ENCODE data around the gene ZNHIT1.
A peak's percentile ranks its signal among the peaks of the same experiment; 100 is the strongest.

Gene ZNHIT1

DNA sequence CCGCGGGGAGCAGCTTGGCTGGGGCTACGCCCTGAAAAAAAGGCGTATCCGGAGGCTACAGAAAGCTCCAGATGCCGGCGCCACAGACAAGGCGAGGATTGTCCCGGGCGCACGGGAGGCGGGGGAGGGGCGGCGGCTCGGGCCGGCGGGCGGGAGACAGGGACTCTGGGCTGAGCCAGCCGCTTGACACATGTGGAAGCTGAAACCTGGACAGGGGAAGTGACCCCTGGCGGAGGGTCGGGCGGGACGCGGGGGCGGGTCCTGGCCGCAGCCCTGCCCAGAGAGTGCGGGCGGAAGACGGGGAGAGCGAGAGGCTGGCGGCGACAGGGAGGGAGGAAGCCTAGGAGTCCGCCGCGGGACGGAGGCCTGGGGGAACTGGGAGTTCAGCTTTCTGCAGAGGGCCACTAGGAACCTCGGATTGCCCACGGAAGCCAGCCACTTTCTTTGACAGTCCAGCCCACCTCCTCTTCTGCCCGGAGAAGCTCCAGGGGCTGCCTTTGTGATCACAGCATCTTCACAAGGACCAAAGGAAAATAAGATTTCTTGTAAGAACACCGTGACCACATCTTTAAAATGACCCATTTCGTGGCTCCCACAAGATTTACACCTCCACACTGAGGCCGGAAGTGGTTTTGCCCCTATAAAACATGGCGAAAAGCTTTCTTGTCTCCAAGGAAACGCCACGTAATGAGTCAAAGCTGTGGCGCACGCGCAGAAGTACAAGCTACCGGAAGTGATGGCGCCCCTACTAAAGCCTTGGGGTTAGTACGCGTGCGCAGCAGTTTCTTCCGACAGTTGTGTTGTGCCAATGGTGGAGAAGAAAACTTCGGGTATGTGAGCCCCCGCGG, at the start of gene ZNHIT1, which contains the start of gene PLOD3:
Gene ZNHIT1, plus strand, starts transcription at position 778 of the 848 bp plus-strand sequence. Its CDS starts 31 bp downstream, at position 809.
Gene PLOD3, minus strand, starts transcription at position 194 of the 848 bp plus-strand sequence. CDS start 307 bp downstream, outside the sequence.
- DNase-seq (ENCODE audit: low read depth), result peak; percentile 86

DNA sequence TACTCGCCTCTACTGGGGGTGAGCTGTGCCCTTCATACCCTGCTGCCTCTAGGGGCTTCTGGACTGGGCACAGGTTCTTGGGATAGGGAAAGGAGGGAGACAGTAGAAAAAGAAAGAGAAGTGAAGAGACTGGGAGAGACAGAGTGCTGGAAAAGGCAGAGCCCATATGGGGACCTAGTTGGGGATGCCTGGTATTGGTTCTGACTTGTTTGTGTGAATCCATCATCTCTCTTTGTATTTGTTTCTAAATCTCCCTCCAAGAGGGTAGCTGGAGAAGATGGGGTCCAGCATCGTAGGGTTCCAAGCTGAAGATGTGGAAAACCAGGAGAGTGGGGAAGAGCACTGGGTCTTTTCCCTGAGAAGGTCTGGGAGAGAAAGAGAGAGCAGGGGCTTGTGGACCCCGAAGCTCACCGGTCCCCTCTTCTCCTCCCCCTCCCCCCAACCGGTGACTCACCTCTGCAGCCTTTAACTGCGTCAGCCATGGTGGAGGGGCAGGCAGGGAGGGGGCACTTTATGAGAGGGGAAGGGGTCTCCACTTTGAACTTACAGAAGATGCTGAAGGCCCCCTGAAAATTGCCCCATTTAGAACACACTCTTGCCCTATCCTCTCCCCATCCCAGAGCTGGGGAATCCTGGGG, 49.4 kb upstream of the ZNHIT1 start:
- no peak for DNase-seq (ENCODE audit: low read depth)

DNA sequence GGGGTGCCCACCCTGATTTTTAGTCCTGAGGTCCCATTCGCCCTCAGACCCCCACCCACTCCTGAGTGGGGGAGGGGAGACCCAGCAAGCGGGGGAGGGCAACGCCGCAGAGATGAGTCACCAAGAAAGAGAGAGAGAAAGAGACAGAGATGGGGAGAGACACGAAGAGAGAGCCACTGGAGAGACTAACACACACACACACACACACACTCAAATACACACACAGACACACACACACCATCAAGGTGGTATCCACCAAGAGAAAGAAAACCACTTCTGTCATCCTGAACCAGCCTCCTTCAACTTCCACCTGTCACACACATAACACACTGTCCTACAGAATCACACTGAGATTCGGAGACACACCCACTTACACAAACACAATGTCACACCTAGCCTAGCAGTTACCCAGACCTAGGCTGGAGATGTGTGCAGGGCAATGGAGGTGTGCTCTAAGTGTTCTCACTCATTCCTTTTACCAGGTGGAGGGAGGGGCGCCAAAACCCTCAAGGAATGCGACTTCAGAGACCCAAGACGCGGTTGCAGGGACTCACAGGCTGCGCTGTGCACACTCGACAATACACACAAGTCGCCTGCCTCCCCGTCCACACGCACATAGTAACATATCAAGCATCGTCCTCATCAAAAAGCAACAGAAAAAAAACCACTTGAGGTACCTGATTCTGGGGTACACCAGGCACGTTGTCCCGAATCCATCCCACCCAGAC, 48.7 kb upstream of the ZNHIT1 start:
- DNase-seq (ENCODE audit: low read depth), result no peak

DNA sequence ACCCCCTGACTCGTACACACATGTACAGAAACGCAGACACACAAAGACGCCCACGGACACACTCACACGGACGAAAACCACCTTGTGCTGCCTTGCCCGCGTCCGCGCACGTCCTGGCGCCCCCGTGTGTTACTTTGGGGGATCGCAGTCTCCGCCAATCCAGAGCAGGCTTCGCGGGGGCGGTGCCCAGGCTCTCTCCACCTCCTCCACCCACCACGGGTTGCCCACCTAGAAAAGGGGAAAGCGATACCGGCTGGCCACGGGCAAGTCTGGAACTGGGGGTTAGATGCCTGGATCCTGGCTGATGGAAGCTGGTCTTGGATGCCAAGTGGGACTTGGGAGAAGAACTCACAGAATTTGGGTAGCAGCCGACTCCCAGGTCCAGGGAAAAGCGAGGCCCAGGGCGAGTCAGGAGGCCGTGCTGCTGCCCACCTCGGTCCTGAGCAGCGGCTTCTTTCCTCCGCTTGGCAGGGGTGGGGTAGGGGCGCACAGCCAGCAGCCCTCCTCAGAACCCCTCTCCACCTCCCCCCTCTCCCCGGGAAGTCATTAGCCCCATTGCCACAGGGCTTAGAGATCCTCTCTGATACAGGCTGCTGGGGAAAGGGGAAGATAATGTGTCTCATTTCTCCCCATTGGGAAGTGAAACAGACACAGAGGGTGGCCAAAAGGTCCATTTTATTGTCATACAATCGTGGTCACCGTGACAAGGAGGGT, 48.0 kb upstream of the ZNHIT1 start:
- no peak for DNase-seq (ENCODE audit: low read depth)

DNA sequence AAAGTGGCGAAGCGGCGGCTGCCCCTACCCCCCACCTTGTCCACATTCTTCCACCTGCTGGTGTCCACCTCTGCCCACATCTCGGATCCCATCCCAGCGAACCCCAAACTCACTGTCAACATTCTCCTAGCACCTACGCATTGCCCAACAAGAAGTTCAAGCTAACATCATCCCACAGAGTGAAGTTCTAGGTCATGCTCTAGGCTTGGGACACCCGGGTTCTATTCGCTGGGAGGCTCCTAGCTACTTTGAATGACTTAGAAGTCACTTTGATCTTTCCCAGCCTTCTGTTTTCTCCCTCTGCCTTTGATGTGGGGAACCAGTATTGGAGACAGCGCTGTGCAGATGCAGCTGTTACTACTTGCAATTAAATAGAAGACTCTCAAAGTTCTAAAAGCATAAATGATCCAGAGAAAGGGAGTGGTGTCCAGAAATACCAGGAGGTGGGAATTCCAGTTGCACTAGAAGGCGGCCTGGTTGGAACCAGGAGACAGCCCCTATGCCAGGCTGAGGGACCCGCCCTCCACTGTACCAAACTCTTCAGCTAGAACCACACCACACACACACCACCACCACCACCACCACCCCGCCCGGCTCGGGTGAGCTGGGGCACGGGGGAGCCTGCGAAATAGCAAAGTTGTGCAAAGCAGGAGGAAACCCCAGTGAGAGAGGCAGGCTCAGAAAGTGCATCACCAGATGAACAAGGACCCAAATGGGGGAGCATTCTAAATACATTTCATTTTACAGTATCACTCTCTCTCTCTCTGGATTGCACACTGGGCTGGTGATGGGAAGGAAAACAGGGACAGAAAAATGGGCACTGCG, 47.1 kb upstream of the ZNHIT1 start:
- DNase-seq (ENCODE audit: low read depth), result no peak

DNA sequence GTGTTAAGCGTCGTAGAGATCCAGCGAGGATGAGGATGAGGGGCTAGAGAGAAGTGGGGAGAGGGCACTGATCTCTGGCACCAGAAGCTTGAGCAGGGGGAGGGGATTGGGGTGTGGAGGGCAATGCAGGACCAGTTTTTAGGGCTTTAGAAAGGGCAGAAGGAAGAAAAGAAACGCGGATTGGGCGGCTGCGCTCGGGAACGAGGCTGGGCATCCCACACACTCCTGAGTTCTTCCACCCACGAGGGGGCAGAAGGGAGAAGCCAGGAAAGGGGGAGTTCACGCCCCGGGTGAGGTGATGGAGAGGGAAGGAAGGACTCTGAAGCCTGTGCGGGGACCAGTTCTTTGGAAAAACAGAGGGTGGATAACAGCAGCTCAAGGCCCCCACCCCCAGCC, 46.5 kb upstream of the ZNHIT1 start:
- DNase-seq (ENCODE audit: low read depth), result no peak

DNA sequence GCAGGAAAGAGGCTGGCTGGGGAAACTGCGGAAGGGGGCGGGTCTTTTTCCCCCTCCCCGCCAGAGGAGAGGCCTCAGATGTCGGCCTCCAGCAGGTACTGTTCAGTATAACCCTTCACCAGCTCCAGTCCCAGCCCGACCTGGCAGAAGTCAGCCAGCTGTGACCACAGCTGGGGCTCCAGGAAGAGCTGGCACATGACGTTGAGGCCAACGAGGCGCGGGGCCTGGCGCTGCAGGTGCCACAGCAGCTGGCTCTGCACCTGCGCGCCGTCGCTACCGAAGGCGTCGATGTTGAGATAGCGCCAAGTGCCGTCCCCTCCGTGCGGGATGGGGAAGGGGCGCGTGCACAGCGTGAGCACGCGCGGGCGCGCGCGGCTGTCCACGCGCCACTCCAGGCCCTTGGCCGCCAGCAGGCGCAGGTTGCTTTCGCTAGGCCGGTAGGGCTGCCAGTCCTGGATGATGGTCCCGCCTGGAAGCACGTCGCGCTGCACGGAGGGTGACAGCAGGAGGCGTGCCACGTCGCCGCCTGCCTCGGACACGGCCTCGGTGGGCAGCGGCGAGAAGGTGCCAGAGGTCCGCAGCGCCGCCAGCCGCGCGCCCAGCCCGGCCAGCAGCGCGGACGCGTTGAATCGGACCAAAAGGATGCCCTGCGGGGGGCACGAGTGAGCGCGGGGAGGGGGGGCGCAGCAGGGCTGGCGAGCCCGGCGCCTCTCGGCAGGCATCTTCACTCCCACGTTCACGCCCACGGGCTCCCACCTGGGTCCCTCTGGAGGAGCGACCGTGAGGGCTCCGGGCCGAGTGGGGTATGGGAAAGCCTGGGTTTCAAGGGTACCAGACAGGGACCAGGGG, 45.7 kb upstream of the ZNHIT1 start:
- DNase-seq (ENCODE audit: low read depth), result no peak

DNA sequence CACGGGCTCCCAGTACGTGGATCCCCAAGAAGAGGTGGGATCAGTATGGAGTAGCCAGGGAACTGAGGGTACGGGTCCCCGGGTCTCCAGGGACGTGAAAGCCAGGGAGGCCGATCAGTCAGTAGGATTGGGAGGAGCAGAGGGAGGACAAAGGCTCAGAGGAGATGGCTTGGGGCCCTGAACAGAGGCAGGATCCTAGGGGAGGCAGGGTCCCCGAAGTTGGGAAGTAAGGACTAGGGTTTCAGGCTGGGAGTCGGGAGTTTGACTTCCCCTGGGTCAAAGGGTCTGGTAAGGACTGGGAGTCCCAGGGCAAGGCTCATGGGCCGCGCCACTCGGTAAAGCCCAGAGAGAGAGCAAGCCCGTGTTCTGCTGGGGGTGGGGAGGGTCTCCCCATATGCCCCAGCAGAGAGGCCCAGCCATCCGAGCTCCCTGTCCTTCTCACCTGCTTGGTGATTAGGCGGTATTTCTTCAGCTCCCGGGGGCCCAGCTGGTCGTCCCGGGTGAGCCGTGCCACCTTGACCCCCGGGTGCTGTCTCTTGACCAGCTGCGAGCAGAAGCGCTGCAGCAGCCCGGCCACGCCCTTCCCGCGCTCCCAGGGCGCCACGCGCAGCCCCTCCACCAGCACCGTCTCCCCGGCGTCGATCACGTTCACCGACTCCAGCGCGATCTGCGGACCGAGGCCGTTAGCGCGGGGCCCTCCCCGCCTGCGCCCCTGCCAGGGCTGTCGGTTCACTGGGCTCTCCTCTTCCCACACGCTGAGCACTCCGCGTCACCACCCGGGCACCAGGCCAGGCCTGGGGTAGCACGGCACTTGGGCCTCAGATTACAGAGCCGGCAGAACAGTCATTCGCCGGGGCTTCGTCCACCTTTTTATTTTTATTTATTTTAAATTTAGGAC, 44.9 kb upstream of the ZNHIT1 start:
- DNase-seq (ENCODE audit: low read depth), result no peak

DNA sequence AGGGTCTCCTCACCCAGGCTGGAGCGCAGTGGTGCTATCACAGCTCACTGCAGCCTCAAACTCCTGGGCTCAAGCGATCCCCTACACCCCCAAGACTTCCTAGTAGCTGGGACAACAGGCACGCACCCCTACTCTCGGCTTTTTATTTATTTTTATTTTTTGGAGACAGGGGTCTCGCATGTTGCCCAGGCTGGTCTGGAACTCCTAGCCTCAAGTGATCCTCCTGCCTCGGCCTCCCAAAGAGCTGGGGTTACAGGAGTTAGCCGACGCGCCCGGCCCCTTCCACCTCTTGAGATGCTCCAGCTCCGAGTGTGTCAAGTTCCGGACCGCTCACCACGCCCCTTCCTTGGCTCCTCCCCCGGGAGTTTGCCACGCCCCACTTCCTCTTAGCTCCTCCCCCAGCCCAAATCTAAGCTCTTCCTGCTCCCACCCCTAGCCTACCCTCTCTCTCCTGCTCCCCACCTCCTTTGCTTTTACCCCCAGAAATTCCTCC, 44.2 kb upstream of the ZNHIT1 start:
- DNase-seq (ENCODE audit: low read depth), result no peak

DNA sequence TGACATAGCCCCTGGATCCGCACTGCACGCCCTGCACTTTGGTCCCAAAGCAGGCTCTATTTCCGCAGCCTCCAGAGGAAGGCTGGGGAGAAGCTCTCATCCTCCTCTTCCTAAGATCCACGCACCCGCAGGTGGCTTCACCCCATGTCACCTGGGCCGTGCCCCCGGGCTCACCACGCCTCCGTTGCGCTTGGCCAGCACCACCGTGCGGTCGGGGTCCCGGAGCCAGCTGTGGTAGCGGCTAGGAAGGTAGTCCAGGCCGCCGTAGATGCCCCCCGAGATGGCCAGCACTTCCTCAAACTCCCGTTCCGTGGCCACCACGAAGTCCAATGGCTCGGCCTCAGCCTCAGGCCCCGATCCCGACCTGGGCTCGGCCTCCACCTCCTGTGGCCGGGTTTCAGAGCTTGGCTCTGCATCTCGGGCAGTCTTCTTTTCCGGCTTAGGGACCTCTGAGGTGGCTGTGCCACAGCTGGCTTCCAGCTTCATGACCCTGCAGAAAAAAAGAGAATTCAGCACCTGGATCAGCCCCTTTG, 43.6 kb upstream of the ZNHIT1 start:
- no peak for DNase-seq (ENCODE audit: low read depth)

DNA sequence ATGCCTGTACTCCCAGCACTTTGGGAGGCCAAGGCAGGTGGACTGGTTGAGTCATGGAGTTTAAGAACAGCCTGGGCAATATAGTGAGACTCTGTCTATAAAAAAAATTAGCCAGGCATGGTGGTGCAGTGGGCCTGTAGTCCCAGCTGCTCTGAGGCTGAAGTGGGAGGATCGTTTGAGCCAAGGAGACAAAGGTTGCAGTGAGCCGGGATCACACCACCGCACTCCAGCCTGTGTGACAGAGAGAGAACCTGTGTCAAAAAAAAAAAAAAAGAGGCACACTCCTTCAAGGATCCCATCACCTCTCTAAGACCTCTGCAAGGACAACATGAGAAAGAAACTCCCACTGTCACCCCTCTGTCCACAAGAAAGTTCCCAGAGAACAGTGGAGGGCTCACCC, 42.3 kb upstream of the ZNHIT1 start:
- no peak for DNase-seq (ENCODE audit: low read depth)

DNA sequence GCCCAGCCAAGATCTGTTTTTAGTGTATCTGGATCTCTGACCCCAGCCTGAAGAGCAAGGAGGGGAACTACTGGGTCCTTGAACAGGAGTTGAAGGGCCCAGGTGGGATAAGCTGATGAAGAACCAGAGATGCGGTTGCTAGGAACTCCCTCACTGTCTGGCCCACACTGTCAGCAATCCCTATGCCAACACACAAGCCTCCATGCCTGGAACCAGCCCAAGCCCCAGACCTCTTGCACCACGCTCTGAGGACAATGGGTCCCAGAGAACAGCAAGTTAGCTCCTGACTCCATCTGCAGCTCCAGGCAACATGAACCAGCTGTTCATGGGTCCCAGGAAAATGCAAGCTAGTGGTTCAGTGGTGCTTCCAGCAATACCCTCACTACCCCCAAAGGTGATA, 40.3 kb upstream of the ZNHIT1 start:
- no peak for DNase-seq (ENCODE audit: low read depth)

DNA sequence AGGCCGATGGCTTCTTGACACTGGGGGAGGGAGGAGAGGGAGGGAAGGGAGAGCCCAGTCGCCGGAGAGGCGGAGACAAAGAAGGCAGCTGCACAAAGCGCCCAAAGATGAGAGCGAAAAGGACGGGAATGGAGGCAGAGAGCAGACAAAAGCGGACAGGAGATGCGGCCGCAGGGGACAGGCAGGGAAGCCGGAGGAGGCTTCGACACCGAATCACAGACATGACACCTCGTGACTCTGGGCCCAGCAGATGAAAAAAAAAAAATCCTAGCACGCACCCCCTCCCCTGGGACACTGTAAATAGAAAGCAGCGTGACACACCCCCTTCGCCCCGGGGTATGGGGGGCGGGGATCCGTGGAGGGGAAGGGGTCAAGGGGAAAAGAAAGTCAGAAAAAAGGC, 38.8 kb upstream of the ZNHIT1 start:
- DNase-seq (ENCODE audit: low read depth), result no peak

DNA sequence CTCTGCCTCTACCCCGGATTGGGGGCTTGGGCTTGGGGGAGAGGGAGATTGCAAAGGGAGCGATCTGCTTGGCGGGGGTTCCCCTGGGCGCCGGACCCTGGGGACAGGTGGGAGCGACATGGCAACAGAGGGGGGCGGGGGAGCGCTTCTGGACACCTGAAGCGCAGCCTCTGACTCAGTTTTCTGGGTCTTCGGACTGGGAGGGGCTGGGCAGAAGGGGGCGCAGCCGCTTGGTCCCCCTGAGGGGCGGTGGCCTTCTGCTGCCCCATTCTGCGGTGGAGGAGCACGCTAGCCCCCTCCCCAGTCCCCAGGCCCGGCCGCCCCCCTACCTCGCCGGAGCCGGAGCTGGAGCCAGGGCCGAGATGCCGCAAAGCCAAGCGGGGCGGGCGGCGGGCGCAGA, 38.3 kb upstream of the ZNHIT1 start:
- no peak for DNase-seq (ENCODE audit: low read depth)

DNA sequence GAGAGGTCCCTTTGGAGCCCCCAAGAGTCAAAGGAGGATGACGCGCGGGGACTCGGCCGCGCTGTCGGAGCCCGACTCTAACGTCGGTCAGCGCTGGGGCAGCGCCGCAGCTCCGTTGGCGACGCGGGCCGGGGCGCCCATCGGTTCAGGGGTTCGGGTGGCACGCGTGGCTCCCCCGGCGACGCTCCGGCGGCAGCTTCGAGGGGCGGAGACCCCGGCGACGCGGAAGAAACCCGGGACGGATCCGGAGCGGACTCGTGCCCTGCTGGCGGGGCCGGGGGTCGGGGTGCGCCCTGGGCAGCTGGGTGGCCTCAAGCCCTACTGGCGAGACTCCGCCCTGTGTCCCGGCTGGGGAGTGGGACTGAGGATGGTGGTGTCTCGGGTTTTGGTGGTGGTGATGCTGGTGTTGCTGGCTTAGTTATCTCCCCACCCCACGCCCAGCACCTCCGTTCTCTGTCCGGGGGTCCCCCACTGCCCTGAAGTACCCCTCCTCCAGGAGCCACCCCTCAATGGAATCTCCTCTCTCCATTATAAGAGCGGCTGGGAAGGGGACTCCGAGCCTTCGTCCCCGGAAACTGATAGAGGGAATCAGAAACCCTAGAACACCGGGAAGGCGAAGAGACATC, 37.7 kb upstream of the ZNHIT1 start, which contains the start of gene NAT16:
Gene NAT16, minus strand, starts transcription at position 164 of the 626 bp plus-strand sequence. CDS start 5,486 bp downstream, outside the sequence.
- DNase-seq (ENCODE audit: low read depth), result no peak

DNA sequence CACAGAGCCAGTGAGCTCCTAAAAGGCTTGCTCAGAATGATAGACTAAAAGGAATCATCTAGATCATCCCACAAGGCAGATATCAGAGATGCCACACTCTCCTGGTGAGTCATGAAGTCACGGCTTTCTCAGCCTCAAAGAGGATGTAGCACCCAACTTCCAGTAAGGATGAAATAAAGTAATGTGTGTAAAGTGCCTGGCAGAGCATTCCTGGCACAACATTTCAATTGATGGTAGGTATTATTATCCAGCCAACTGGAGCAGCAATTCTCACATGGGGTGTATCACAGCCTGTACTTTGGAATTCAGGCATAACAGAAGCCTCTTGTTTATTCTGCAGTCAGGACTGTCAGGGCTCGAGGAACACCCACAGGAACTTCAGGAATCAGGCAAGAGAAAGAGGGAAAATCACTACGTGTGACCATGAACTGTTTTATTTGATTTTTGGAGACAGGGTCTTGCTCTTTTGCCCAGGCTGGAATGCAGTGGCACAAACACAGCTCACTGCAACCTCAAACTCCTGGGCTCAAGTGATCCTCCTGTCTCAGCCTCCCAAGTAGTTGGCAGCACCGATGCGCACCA, 32.6 kb upstream of the ZNHIT1 start:
- DNase-seq (ENCODE audit: low read depth), result no peak

DNA sequence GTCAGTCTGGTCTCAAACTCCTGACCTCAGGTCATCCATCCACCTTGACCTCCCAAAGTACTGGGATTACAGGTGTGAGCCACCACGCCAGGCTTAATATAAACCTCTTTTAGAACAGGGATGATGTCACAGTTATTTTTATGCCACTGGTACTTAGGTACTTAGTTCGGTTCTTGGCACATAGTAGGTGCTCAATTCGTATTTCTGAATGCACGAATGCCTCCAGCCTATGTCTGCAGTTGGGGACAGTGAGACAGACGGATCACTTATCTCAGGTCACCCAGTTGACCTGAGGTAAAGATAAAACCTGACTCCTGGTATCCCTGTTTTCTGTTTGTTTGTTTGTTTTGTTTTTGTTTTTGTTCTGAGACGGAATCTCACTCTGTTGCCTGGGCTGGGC, 31.8 kb upstream of the ZNHIT1 start:
- no peak for DNase-seq (ENCODE audit: low read depth)
